Esophagus squamous epithelium (tissue), 4 donors: ENCODE data around the gene CPNE9.

Source experiments
- CTCF ChIP-seq, 6 experiments: fragments of 450-650 bp in 4 of 6; fragments of 200-600 bp in 2 of 6; sonication (generic) in 2 of 6; IDR thresholded peaks; one replicate each; pipeline ENCODE4 v1.5.1; 2016 to 2019; ENCODE audit warnings: antibody characterized with exemption in 6 of 6, mild to moderate bottlenecking in 4 of 6, moderate library complexity in 4 of 6
- POLR2A ChIP-seq, 4 donors: fragments of 450-650 bp; IDR thresholded peaks; one replicate each; pipeline ENCODE4 v1.6.1; 2017; ENCODE audit warnings: antibody characterized with exemption in 4 of 4, mild to moderate bottlenecking in 4 of 4, moderate library complexity in 3 of 4

DNA sequence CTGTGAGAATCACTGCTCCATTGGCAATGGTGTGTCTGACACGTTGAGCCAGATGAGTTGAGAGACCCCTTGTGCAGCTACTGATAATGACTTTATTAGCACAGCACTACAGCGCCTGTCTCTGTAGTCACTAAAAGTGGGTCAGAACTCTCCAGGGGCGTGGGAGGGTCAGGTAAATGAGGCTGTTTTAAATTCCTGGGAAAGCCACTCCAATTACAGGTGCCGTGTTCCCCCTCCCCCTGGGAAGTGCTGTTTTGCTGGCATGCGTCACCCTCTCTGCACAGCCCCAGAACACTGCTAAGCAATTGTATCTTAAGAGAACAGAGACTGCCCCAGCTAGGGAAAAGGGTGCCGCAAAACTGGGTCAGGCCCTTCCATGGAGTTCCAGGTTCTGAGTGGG, 21.5 kb upstream of the CPNE9 start:
- no peak for TF ChIP-seq CTCF (IDR thresholded peaks at IDR 0.05)
- TF ChIP-seq POLR2A (IDR thresholded peaks at IDR 0.05) = no peak
